Kidney tubule cell (primary cell): Measurements from ENCODE around the gene STOML1.

Experiments
- DNase-seq: peaks from one replicate; pipeline ENCODE4 v3.0.0-alpha.2; 2018; ENCODE audit warnings: low spot score

Gene STOML1

DNA sequence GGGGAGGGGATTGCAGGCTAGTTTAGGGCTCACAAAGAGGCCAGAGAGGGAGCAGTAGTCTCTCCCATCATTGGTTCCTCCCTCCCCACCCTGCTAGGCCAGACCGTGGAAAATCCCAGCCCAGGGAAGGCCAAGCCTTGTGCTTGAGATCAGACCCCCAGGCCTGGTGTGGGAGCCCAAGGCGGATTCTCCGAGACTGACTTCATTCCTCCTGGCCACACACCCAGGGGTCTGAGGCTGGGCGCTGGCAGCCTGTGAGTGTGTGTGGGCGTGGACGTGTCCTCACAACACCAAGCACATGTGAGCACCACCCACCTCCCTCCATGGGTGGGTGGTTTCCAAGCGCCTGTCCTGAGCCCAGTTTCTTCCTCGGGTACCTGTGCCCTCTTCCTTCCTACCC lies 61.7 kb downstream of the STOML1 start:
- DNase-seq, result peak; percentile 85

DNA sequence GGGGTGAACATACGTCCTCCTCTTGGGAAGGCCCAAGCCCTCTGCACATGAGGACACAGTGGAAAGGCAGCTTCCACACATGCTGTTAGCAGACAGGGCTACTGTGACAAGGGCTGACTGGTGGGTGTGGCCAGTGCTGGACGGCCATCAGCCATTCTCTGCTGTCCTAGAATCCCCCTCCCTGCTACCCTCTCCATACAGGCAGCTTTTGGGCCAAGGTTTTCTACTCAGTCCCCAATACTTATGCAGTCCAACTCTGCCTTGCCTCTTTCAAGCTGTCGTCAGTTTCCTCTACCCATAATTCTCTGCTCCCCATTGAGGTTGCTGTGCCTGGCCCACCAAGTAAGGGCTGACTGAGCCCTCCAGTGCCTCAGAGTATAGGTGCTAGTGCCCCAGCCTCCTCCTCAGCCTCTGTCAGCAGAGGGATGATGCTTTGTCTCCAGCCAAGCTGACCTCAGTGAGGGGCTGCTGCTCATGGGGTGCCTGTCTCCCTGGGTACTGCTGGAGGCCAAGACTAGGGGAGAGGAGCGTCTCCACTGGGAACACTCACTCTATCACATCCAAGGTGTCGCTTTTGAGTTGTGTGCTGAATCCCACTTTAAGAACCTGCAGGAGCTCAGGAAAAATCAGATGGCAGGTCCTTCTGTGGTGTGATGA lies 63.0 kb downstream of the STOML1 start:
- no peak for DNase-seq
